MCF 10A (cell line): ENCODE results near the gene HLA-C. TPM values are rescaled to one million over a fixed set of nuclear protein-coding genes. Genes with fewer than 3 reads are reported as not detected.
"Not testable (repeated sequence)": the region's sequence is repeated elsewhere in the genome, so short reads cannot be mapped to it uniquely, and the experiment has no call there.

Experiments used
- BruUV-seq: library from RNA; stranded (reverse); fragments of 400-500 nt; replicated peaks from 2 replicates; lab custom pipeline; 2021; lab: Mats Ljungman, UMichigan
- CTCF ChIA-PET: fragments of 300-600 bp; sonication (Branson Sonifier 250); formaldehyde crosslinking; extraction: SDS; loops from one replicate; lab custom pipeline; 2021; ENCODE audit warnings: antibody characterized with exemption, inconsistent platforms; lab: Yijun Ruan, JAX
- POLR2A ChIA-PET: fragments of 300-600, 350-650 bp; sonication (Branson Sonifier 250); formaldehyde crosslinking; extraction: SDS; loops from one replicate; lab custom pipeline; 2020; ENCODE audit warnings: antibody characterized with exemption, inconsistent platforms; lab: Yijun Ruan, JAX
- DNase-seq: peaks from one replicate; pipeline ENCODE4 v3.0.0-alpha.2; 2018; ENCODE audit not compliant: unreplicated experiment
- H3K27ac Mint-ChIP-seq: one replicate; pipeline ENCODE4 v1.8.0; 2022; ENCODE audit warnings: mild to moderate bottlenecking, low read depth, mixed read lengths; ENCODE audit not compliant: unreplicated experiment
- H3K27me3 Mint-ChIP-seq: one replicate; pipeline ENCODE4 v1.8.0; 2022; ENCODE audit warnings: mixed read lengths; ENCODE audit not compliant: insufficient read depth, unreplicated experiment
- H3K36me3 Mint-ChIP-seq: one replicate; pipeline ENCODE4 v1.8.0; 2022; ENCODE audit warnings: mild to moderate bottlenecking, moderate library complexity, mixed read lengths; ENCODE audit not compliant: insufficient read depth, unreplicated experiment
- H3K4me1 Mint-ChIP-seq: one replicate; pipeline ENCODE4 v1.8.0; 2022; ENCODE audit warnings: mixed read lengths; ENCODE audit not compliant: insufficient read depth, unreplicated experiment
- H3K4me3 Mint-ChIP-seq: one replicate; pipeline ENCODE4 v1.8.0; 2022; ENCODE audit warnings: mild to moderate bottlenecking, moderate library complexity, mixed read lengths; ENCODE audit not compliant: unreplicated experiment
- H3K9me3 Mint-ChIP-seq: one replicate; pipeline ENCODE4 v1.8.0; 2022; ENCODE audit warnings: mixed read lengths; ENCODE audit not compliant: unreplicated experiment
- CTCF ChIP-seq: fragments of 200-600 bp; IDR thresholded peaks from one replicate; pipeline ENCODE4 v1.8.0; 2022; ENCODE audit warnings: antibody characterized with exemption, mild to moderate bottlenecking; ENCODE audit not compliant: unreplicated experiment
- intact Hi-C: fragments of 100-400 bp; cut with micrococcal nuclease; formaldehyde crosslinking; loops from 2 replicates; pipeline ENCODE4 v1.14.1; 2022
- total RNA-seq: library from RNA; stranded (reverse); gene quantifications from 2 replicates; pipeline ENCODE4 v1.2.3, GENCODE V29; 2022

The HLA-C gene
- total RNA-seq, 1 experiment from 2014 or later = 151 TPM

- CTCF ChIA-PET = no interaction called here
- no peaks in the 10 kb centered on the region for H3K36me3 Mint-ChIP-seq
Measured at GRCh38 chr6:31247813-31248212, 24.1 kb downstream of the HLA-C start.

GRCh38 chr6:31246051-31246521 lies 25.8 kb downstream of the HLA-C start:
- peaks cover 66% of the 10 kb centered on the region for H3K27me3 Mint-ChIP-seq
- H3K4me1 Mint-ChIP-seq = peaks cover 7% of the 10 kb centered on the region
- H3K4me3 Mint-ChIP-seq = no peak overlapping the region
- ChIA-PET POLR2A (interaction anchor here (0.6 to 1.5 kb wide), 3 partner anchors 27 to 120 kb away, joined by 3 to 5 read pairs (median 4); no protein-coding TSS in a partner anchor), CTCF (interaction anchor here (1.2 kb wide), 1 partner anchor 48 kb away, joined by 4 read pairs; no protein-coding TSS in a partner anchor)
- BruUV-seq = no TSS peak
- no peak for TF ChIP-seq CTCF
- no peaks in the 10 kb centered on the region for H3K36me3 Mint-ChIP-seq
- DNase-seq = peak; percentile 77
- no peak overlapping the region for H3K27ac Mint-ChIP-seq
- intact Hi-C loops = no loop called here
- H3K9me3 Mint-ChIP-seq = peaks cover 24% of the 10 kb centered on the region

More at GRCh38 chr6:31247813-31248212, 24.1 kb downstream of the HLA-C start:
- H3K4me1 Mint-ChIP-seq = peaks cover 7% of the 10 kb centered on the region
- no peak overlapping the region for H3K27ac Mint-ChIP-seq
- POLR2A ChIA-PET = no interaction called here
- no TSS peak for BruUV-seq
- DNase-seq = no peak
- peaks cover 24% of the 10 kb centered on the region for H3K9me3 Mint-ChIP-seq
- H3K27me3 Mint-ChIP-seq = peaks cover 66% of the 10 kb centered on the region
- no peak for TF ChIP-seq CTCF
- H3K4me3 Mint-ChIP-seq = no peak overlapping the region
- intact Hi-C loops = no loop called here

GRCh38 chr6:31243508-31243907 lies 28.4 kb downstream of the HLA-C start:
- ChIA-PET POLR2A (no interaction called here), CTCF (no interaction called here)
- no peak overlapping the region for H3K4me3 Mint-ChIP-seq
- DNase-seq = no peak
- H3K27me3 Mint-ChIP-seq = peaks cover 57% of the 10 kb centered on the region
- no TSS peak for BruUV-seq
- intact Hi-C loops = no loop called here
- H3K36me3 Mint-ChIP-seq = no peaks in the 10 kb centered on the region
- H3K27ac Mint-ChIP-seq = no peak overlapping the region
- peaks cover 7% of the 10 kb centered on the region for H3K4me1 Mint-ChIP-seq
- peaks cover 19% of the 10 kb centered on the region for H3K9me3 Mint-ChIP-seq
- no peak for TF ChIP-seq CTCF

- no peak for DNase-seq
- H3K4me3 Mint-ChIP-seq = no peak overlapping the region
- ChIA-PET POLR2A (no interaction called here), CTCF (no interaction called here)
- intact Hi-C loops = no loop called here
- H3K27ac Mint-ChIP-seq = no peak overlapping the region
- no peak for TF ChIP-seq CTCF
- no TSS peak for BruUV-seq
- H3K27me3 Mint-ChIP-seq = peaks cover 68% of the 10 kb centered on the region
- H3K4me1 Mint-ChIP-seq = no peaks in the 10 kb centered on the region
- no peaks in the 10 kb centered on the region for H3K9me3 Mint-ChIP-seq
- H3K36me3 Mint-ChIP-seq = no peaks in the 10 kb centered on the region
Measured at GRCh38 chr6:31239854-31240253, 32.0 kb downstream of the HLA-C start.

GRCh38 chr6:31234101-31234500 lies 37.8 kb downstream of the HLA-C start:
- ChIA-PET POLR2A (interaction anchor here (0.6 to 0.7 kb wide), 2 partner anchors 18 to 234 kb away, joined by 3 read pairs; no protein-coding TSS in a partner anchor), CTCF (interaction anchor here (0.6 kb wide), 2 partner anchors 37 to 1043 kb away, joined by 4 read pairs; no protein-coding TSS in a partner anchor)
- H3K27ac Mint-ChIP-seq, H3K4me3 Mint-ChIP-seq, H3K9me3 Mint-ChIP-seq, H3K4me1 Mint-ChIP-seq, BruUV-seq, intact Hi-C loops, DNase-seq, H3K36me3 Mint-ChIP-seq: not testable (repeated sequence)
- H3K27me3 Mint-ChIP-seq = peaks cover 82% of the 10 kb centered on the region
